ENCODE data around the gene AOC2.
"Not testable (repeated sequence)": the region's sequence is repeated elsewhere in the genome, so short reads cannot be mapped to it uniquely, and the experiment has no call there.

AOC2 gene

GRCh38 chr17:42865638-42866094, 21.3 kb downstream of the AOC2 start:
- DNase-seq (ENCODE audit: insufficient read length) (no peak), FAIRE-seq (no peak)
- no peak for TF ChIP-seq POLR2AphosphoS5 (IDR thresholded peaks at IDR 0.05; ENCODE audit: low read depth, low read length)
- TF ChIP-seq TAF1 (IDR thresholded peaks at IDR 0.05; ENCODE audit: borderline replicate concordance, low read depth, low read length), result no peak
- TF ChIP-seq POLR2A (IDR thresholded peaks at IDR 0.05; ENCODE audit: low read depth, low read length), result no peak

- DNase-seq (ENCODE audit: insufficient read length), result no peak
- TF ChIP-seq TAF1 (IDR thresholded peaks at IDR 0.05; ENCODE audit: borderline replicate concordance, low read depth, low read length), result no peak
- TF ChIP-seq POLR2AphosphoS5 (IDR thresholded peaks at IDR 0.05; ENCODE audit: low read depth, low read length), result no peak
- TF ChIP-seq POLR2A (IDR thresholded peaks at IDR 0.05; ENCODE audit: low read depth, low read length), result no peak
- FAIRE-seq, result no peak
Measured at GRCh38 chr17:42866216-42866615, 21.8 kb downstream of the AOC2 start.

- DNase-seq (ENCODE audit: insufficient read length) (no peak), FAIRE-seq (no peak)
- no peak for TF ChIP-seq POLR2AphosphoS5 (IDR thresholded peaks at IDR 0.05; ENCODE audit: low read depth, low read length)
- no peak for TF ChIP-seq POLR2A (IDR thresholded peaks at IDR 0.05; ENCODE audit: low read depth, low read length)
- no peak for TF ChIP-seq TAF1 (IDR thresholded peaks at IDR 0.05; ENCODE audit: borderline replicate concordance, low read depth, low read length)
Measured at GRCh38 chr17:42866631-42867575, 22.5 kb downstream of the AOC2 start.

- not testable (repeated sequence) for DNase-seq (ENCODE audit: insufficient read length); FAIRE-seq
Measured at GRCh38 chr17:42867694-42868261, 23.4 kb downstream of the AOC2 start.

GRCh38 chr17:42868338-42868737, 24.0 kb downstream of the AOC2 start:
- TF ChIP-seq POLR2A (IDR thresholded peaks at IDR 0.05; ENCODE audit: low read depth, low read length), result no peak
- TF ChIP-seq POLR2AphosphoS5 (IDR thresholded peaks at IDR 0.05; ENCODE audit: low read depth, low read length), result no peak
- no peak for TF ChIP-seq TAF1 (IDR thresholded peaks at IDR 0.05; ENCODE audit: borderline replicate concordance, low read depth, low read length)
- FAIRE-seq (no peak), DNase-seq (ENCODE audit: insufficient read length) (no peak)

GRCh38 chr17:42871647-42872046, 27.3 kb downstream of the AOC2 start:
- DNase-seq (ENCODE audit: insufficient read length) (no peak), FAIRE-seq (no peak)
- no peak for TF ChIP-seq POLR2AphosphoS5 (IDR thresholded peaks at IDR 0.05; ENCODE audit: low read depth, low read length)
- TF ChIP-seq TAF1 (IDR thresholded peaks at IDR 0.05; ENCODE audit: borderline replicate concordance, low read depth, low read length), result no peak
- TF ChIP-seq POLR2A (IDR thresholded peaks at IDR 0.05; ENCODE audit: low read depth, low read length), result no peak

GRCh38 chr17:42872251-42872965, 28.0 kb downstream of the AOC2 start:
- no peak for TF ChIP-seq POLR2AphosphoS5 (IDR thresholded peaks at IDR 0.05; ENCODE audit: low read depth, low read length)
- TF ChIP-seq TAF1 (IDR thresholded peaks at IDR 0.05; ENCODE audit: borderline replicate concordance, low read depth, low read length), result no peak
- no peak for TF ChIP-seq POLR2A (IDR thresholded peaks at IDR 0.05; ENCODE audit: low read depth, low read length)
- DNase-seq (ENCODE audit: insufficient read length) (no peak), FAIRE-seq (no peak)

GRCh38 chr17:42873315-42873714, 28.9 kb downstream of the AOC2 start:
- FAIRE-seq (no peak), DNase-seq (ENCODE audit: insufficient read length) (no peak)
- TF ChIP-seq TAF1 (IDR thresholded peaks at IDR 0.05; ENCODE audit: borderline replicate concordance, low read depth, low read length) (no peak), POLR2A (IDR thresholded peaks at IDR 0.05; ENCODE audit: low read depth, low read length) (no peak), POLR2AphosphoS5 (IDR thresholded peaks at IDR 0.05; ENCODE audit: low read depth, low read length) (no peak)

- DNase-seq (ENCODE audit: insufficient read length); FAIRE-seq: not testable (repeated sequence)
Measured at GRCh38 chr17:42873932-42874695, 29.7 kb downstream of the AOC2 start.

GRCh38 chr17:42877037-42877436, 32.7 kb downstream of the AOC2 start:
- TF ChIP-seq POLR2AphosphoS5 (IDR thresholded peaks at IDR 0.05; ENCODE audit: low read depth, low read length), result no peak
- TF ChIP-seq POLR2A (IDR thresholded peaks at IDR 0.05; ENCODE audit: low read depth, low read length), result no peak
- TF ChIP-seq TAF1 (IDR thresholded peaks at IDR 0.05; ENCODE audit: borderline replicate concordance, low read depth, low read length), result no peak
- FAIRE-seq, result no peak

More at GRCh38 chr17:42877037-42877436, 32.7 kb downstream of the AOC2 start:
- no peak for DNase-seq (ENCODE audit: insufficient read length)
